H1 (cell line): ENCODE results near the gene ZNF415. TPM values are rescaled to one million over a fixed set of nuclear protein-coding genes. Genes with fewer than 3 reads are reported as not detected.
A peak's percentile ranks its signal among the peaks of the same experiment; 100 is the strongest.

Experiments
- BCL11A ChIP-seq, 2 experiments: IDR thresholded peaks; one replicate each; pipeline ENCODE4 v1.6.1; 2011; ENCODE audit warnings: low read depth in 2 of 2, low read length in 2 of 2, mild to moderate bottlenecking in 2 of 2
- CBX8 ChIP-seq: fragments of 300-800, 300-1000 bp; sonication (generic); IDR thresholded peaks from 2 replicates; pipeline ENCODE4 v1.7.1; 2016; ENCODE audit warnings: low read depth, low read length, borderline replicate concordance
- CREB1 ChIP-seq: IDR thresholded peaks from 2 replicates; pipeline ENCODE4 v1.6.1; 2012; ENCODE audit warnings: inconsistent platforms
- JUN ChIP-seq: IDR thresholded peaks from 2 replicates; pipeline ENCODE4 v1.6.1; 2011; ENCODE audit warnings: low read depth, mild to moderate bottlenecking, improper control_type of control experiment, low read length
- SP4 ChIP-seq: IDR thresholded peaks from 2 replicates; pipeline ENCODE4 v1.6.1; 2012; ENCODE audit warnings: low read length, inconsistent platforms
- TAF1 ChIP-seq: IDR thresholded peaks from 2 replicates; pipeline ENCODE4 v1.6.1; 2011; ENCODE audit warnings: mild to moderate bottlenecking, low read depth, low read length
- ZNF274 ChIP-seq: IDR thresholded peaks from 2 replicates; pipeline ENCODE4 v1.7.0; 2012; ENCODE audit warnings: low read length, borderline replicate concordance; ENCODE audit errors: extremely low read depth
- polyA plus RNA-seq, 7 experiments: library from polyadenylated mRNA; depleted of rRNA in 3 of 7; stranded (reverse) in 5 of 7; unstranded in 2 of 7; fragments of >200 nt in 5 of 7; fragments of 200-250 nt in 2 of 7; gene quantifications; 1 replicate in 5 of 7; 2 replicates in 1 of 7; 4 replicates in 1 of 7; pipeline versions ENCODE4 v1.2.1 to v1.2.3, GENCODE V29; 2011 to 2013; ENCODE audit warnings: missing spikeins in 2 of 7, mixed read lengths in 2 of 7
- total RNA-seq: library from RNA; stranded (reverse); fragmentation: NEBNext Ultra II Directional; extraction: Animal tissue kit (Norgen Biotek cat#: 25700); gene quantifications from 2 replicates; pipeline ENCODE4 v1.2.1, GENCODE V29; 2021
- TF ChIP-seq, protein P1 (sequence below): IDR thresholded peaks from 2 replicates; pipeline ENCODE4 v1.6.1; 2012; ENCODE audit warnings: inconsistent platforms

The ZNF415 gene
- total and polyA plus RNA-seq, 2 of the 8 experiments (the other 6 are each of a cell fraction or from before 2014, with no cell fraction given), result 5.8 to 9.7 TPM

DNA sequence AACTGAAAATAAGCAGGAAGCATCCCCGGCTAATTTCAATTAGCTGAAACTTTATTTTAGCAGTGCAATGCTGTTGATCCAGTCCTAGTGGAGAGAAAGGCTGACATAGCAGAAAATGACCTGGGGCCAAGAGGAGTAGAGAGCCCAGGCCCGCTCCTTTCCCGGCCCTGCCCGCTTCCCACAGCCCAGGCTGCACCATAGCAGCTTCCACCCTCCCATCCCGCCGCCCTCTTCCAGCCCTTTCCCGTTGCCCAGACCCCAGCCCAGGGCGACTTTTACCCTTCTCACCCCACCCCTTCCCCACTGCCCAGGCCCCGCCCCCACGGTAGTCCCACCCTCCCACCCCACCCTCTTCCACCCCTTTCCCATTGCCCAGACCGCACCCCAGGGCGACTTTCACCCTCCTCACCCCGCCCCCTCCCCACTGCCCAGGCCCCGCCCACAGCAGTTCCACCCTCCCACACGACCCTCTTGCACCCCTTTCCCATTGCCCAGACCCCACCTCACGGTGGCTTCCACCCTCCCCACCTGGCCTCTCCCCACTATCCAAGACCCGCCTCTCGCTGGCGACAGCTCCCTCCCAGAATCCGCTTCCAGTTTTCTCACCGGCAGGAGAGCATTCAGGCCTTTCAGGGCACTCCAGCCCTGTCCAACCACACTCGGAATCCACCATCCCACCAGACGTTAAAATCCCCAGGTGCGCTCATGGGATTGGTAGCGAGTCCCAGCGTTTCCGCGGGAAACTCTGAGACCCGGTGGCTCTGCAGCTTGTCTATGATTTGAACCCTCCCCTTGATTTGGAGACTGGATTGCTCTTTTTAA is 37.7 kb downstream of the ZNF415 start (continued):
- TF ChIP-seq BCL11A (IDR thresholded peaks at IDR 0.05; ENCODE audit: low read depth in 2 of 2, low read length in 2 of 2) (no peak), CBX8 (no peak), ZNF274 (no peak), CREB1 (no peak), JUN (no peak), TAF1 (0 out of 2 replicates have a peak, but pooled peaks have one; percentile 30), SP4 (no peak)
- TF ChIP-seq, protein P1, sequence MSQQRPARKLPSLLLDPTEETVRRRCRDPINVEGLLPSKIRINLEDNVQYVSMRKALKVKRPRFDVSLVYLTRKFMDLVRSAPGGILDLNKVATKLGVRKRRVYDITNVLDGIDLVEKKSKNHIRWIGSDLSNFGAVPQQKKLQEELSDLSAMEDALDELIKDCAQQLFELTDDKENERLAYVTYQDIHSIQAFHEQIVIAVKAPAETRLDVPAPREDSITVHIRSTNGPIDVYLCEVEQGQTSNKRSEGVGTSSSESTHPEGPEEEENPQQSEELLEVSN, result peak; percentile 75
